Dermis microvascular lymphatic vessel endothelial cell (primary cell): ENCODE results near the gene LITAF. TPM values are rescaled to one million over a fixed set of nuclear protein-coding genes. Genes with fewer than 3 reads are reported as not detected.

Experiments
- DNase-seq, 2 donors: peaks; one replicate each; pipeline versions ENCODE4 v3.0.0 to v3.0.0-alpha.2; 2010; ENCODE audit warnings: low read depth in 2 of 2
- total RNA-seq: library from RNA; depleted of rRNA; stranded (reverse); fragments of >200 nt; gene quantifications from 2 replicates; pipeline ENCODE4 v1.2.1, GENCODE V29; 2014

Gene LITAF
- total RNA-seq: 0.90 and 3.8 TPM in 2 replicates

DNA sequence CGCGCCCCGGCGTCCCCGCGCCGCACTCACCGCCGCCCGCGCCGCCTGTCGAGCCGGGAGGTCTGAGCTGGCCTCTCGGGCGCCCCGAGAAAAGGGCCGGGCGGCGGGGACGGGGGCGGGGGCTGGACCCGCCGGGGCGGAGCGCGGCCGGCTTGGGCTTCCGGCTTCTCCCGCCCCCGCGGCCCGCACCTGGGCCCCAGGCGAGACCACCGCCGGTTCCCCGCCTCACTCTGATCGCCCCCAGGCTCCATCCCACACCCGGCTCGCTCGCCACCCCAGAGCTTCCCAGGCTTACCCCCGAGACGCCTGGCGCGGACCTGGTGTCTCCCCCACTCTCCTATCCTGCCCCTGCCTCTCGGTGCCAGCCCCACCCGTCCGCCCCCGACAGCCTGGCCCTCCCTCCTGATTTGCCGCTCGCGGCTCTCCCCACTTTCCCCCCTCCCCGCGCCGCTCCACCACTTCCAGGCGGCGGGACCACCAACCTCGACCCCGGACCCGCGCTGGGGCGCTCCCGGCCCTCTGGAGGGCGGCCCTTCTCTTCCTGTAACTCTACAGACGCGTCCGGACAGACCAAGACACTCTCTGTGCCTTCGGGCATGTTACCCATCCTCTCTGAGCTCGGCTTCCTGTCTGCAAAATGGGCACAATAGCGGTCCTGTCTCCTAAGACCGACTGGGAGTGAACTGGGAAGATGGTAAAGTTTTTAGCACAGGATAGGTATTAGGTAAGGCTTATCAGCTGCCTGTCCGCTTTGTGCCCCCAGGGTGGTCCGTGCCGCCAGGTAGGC lies at the start of gene LITAF:
LITAF (minus strand) TSS at position 64 of the 787 bp plus-strand sequence. CDS start 30,189 bp downstream, outside the sequence.
- DNase-seq: no peak

DNA sequence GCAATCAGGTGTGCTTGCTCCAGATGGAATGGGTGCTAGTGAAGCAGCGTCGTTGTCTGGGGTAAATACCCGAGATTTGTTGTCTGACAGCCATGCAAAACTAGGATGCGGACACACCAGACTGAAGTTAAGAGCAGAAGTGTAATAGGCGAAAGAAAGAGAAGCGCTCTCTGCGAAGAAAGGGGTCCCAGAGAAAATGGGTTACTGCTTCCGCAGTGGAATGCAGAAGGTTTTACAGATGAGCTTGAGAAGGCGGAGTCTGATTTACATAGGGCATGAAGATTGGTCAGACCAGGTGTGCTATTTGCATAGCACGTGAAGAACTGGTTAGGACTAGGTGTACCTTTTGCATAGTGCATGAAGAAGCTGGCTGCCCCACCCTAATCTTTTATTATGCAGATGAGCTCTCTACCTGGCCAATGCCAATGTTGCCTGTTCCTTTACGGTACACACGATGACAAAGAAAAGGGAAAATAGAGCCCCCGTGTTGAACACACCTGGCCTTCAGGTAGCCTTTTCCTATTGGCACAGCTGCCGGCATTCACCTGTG lies 49.5 kb upstream of the LITAF start:
- no peak for DNase-seq

GRCh38 chr16:11635679-11636171 lies 49.0 kb upstream of the LITAF start:
- no peak for DNase-seq

GRCh38 chr16:11635113-11635652 lies 48.5 kb upstream of the LITAF start:
- no peak for DNase-seq

- no peak for DNase-seq
These were observed 47.6 kb upstream of the LITAF start for GRCh38 chr16:11634312-11634711.

GRCh38 chr16:11633113-11633512 lies 46.4 kb upstream of the LITAF start:
- DNase-seq: no peak

DNA sequence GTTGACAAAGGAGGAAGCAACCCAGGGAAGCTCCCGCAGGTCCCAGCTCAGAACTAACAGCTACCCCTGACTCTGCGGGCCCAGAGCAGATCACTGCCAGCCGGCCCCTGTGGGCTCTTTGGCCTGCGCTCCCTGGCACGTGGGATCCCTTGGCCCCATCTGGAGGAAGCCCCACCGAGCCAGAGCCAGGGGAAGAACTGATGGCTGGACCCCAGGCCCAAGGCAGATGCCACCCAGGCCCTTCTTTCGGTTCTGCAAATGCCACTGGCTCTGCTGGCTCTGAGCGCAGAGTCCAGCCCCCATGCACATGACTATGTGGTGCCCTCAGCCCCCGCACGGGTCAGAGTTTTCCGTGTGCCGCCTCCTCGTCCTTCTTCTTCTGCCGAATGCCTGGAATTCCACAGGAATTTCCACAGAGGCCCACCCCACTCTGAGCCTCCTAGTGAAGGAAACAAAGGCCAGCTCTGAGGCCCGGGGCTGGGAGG lies 45.8 kb upstream of the LITAF start:
- peak in 1 of 2 donors; percentile 39 for DNase-seq

DNA sequence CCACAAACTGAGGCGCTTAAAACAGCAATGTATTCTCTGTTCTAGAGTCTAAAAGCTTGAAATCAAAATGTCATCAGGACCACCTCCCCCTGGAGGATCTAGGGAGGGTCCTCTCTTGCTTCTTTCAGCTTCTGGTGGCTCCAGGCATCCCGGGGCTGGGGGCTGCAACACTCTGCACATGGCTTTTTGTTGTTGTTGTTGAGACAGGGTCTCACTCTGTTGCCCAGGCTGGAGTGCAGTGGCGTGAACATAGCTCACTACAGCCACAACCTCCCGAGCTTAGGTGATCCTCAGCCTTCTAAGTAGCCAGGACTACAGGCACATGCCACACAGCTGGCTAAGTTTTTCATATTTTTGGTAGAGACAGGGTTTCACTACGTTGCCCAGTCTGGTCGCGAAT lies 44.5 kb upstream of the LITAF start:
- no peak for DNase-seq

- DNase-seq: no peak
These were observed 44.0 kb upstream of the LITAF start for GRCh38 chr16:11630768-11631056.

GRCh38 chr16:11630046-11630767 lies 43.5 kb upstream of the LITAF start:
- DNase-seq: no peak

DNA sequence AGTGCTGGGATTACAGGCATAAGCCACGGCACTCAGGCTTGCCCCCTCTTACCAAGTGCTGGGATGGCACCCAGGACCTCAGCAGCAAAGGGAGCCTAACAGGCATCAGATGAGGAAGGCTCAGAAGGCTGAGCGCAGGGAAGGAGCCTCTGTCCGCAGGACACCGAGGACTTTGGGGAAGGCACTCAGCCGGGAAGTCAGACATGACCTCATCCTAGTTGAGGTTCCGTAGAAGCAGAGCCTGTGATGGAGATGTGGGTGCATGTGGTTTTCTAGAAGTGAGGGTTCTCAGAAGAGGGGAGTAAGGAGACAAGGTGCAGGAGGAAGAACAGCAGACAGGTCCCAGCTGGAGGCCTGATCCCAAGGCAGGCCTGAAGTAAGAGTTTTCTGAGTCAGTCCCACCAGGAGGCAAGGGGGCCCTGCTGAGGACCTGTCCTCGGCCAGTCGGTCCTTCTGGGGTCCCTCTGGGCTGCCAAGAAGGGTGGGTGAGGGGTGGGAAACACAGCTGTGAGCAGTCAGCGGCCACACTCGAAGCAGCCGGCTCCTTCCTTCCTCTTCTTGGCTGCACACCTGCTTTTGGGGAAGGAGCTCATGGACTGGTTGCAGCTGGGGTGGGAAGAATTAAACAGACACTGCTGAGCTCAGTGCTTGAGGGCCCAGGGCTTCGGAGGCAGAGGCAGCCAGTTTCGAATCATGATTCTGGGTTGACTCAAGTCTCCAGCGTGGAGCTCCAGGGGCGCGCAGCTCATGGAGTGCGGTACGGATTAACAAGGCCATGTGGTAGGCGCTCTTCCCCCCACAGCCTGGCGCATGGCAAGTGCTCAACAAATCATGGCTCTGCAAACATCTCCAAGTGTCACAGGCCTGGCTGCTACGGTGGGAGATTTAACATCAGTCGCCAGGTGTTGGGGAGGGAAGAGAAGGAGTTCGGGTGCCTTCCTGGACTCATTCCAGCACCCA lies 42.6 kb upstream of the LITAF start:
- no peak for DNase-seq

GRCh38 chr16:11627822-11628457 lies 41.2 kb upstream of the LITAF start:
- no peak for DNase-seq

DNA sequence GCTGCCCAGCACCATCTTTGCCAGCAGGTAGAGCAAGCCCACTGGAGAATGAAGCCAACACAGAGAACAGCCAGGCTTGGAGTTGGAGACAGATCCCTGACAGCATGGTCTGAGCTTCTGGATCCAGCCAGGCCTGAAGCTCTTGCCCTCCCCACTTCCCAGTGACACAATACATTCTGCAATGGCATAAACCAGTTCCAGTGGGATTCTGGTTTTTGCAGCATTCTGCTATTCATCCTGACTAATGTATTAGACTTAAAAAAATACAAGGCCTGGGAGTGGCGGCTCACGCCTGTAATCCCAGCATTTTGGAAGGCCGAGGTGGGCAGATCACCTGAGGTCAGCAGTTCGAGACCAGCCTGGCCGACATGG lies 40.6 kb upstream of the LITAF start:
- DNase-seq: no peak

GRCh38 chr16:11626657-11627291 lies 40.1 kb upstream of the LITAF start:
- DNase-seq: no peak

GRCh38 chr16:11625769-11626168 lies 39.0 kb upstream of the LITAF start:
- no peak for DNase-seq

DNA sequence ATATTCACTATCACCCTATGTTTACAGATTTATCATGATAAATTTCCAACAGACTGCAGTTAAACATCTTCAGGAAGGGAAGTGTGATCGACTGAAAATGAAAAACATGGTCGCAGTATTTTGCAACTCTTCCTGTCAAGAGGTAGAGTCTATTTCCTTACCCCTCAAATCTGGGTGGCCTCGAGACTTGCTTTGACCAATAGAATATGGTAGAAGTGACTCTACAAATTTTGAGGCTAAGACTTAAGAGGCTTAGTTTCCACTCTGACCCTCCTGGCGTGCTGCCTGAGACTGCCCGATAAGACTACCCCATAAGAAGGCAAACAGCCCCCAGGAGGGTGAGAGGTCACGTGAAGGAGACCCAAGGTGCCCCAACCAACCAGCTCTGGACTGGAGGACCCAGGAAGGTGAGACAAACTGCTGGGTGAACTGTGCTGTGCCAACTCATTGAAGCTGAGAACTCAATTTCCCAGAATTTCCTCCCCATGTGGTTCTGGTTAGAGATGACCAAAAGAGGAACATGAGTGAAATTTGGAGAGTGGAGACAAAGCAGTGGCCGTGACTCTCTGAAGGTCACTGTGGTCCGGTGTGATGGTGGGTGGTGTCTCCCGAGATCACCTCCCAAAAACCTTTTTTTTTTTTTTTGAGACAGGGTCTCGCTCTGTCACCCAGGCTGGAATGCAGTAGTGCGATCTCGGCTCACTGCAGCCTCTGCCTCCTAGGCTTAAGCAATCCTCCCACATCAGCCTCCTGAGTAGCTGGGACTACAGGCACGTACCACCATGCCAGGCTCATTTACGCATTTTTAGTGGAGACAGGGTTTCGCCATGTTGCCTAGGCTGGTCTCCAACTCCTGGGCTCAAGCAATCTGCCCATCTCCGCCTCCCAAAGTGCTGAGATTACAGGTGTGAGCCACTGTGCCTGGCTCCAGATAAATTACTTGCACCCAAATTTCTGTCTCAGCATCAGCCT lies 38.2 kb upstream of the LITAF start:
- no peak for DNase-seq

GRCh38 chr16:11624205-11624604 lies 37.5 kb upstream of the LITAF start:
- DNase-seq: no peak

DNA sequence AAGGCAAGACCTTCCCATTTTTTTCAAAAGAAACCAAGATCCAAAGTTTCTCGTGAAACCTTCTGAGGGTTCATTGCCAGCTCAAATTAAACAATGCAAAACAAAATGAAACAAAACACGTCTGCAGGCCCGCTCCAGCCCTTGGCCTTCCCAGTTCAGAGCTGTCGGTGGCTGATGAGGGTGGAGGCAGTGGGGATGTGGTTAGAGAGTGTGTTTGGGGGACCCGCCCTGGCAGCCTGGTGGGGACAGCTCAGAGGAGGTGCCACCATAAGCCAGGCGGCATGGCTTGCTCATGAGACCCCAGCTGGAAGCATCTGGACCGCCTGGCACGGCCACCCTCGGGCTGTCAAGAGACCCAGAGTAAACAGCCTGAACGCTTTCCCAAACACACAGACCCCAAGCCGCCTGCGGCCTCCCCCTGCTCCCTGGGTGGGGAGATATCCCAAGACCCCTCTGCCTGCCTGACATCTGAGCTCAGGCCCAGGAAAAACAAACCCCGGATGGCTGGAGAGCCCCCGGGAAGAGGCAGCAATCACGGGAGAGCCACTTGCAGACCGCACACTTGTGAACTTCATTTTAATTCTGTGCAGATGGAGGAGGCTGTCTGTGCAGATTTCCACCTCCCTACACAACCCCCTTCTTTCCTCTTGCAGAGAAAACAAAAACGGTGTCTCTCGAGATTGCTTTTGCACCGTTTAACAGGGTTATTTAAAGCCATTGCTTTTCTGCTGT lies 35.4 kb upstream of the LITAF start:
- DNase-seq: no peak
